HEK293 (cell line): ENCODE results near the gene PWWP2B.

Experiments
- CTCF ChIA-PET: fragments of 350-600 bp; formaldehyde crosslinking; extraction: SDS; loops from one replicate; lab custom pipeline; 2021; ENCODE audit warnings: antibody characterized with exemption; lab: Yijun Ruan, JAX
- POLR2A ChIA-PET: fragments of 300-600 bp; formaldehyde crosslinking; extraction: SDS; loops from one replicate; lab custom pipeline; 2020; ENCODE audit warnings: antibody characterized with exemption, inconsistent platforms; lab: Yijun Ruan, JAX
- H3K27ac ChIP-seq: fragments of 200-500 bp; sonication (Bioruptor generic); 2 replicates; pipeline ENCODE4 v1.5.1; 2014; ENCODE audit warnings: low read depth, low read length, control low read depth, inconsistent platforms; ENCODE audit errors: extremely low read depth
- H3K36me3 ChIP-seq, 2 experiments: fragments of 200-500 bp in 1 of 2; sonication (Bioruptor generic) in 1 of 2; 1 replicate in 1 of 2; 2 replicates in 1 of 2; pipeline ENCODE4 v1.5.1; 2014 to 2017; ENCODE audit warnings: inconsistent platforms in 2 of 2, low read length in 2 of 2; ENCODE audit not compliant: control insufficient read depth in 2 of 2, insufficient read depth in 1 of 2
- H3K4me1 ChIP-seq: fragments of 200-500 bp; sonication (Bioruptor generic); 2 replicates; pipeline ENCODE4 v1.5.1; 2014; ENCODE audit warnings: mild to moderate bottlenecking, low read length, inconsistent platforms; ENCODE audit not compliant: control insufficient read depth, insufficient read depth
- H3K4me3 ChIP-seq: 2 replicates; pipeline ENCODE4 v1.5.1; 2011; ENCODE audit warnings: low read depth, mild to moderate bottlenecking, control low read depth, low read length, moderate library complexity
- H3K9me3 ChIP-seq: fragments of 200-500 bp; sonication (Bioruptor generic); 2 replicates; pipeline ENCODE4 v1.5.1; 2014; ENCODE audit warnings: low read depth, low read length, inconsistent platforms; ENCODE audit not compliant: control insufficient read depth, insufficient read depth
- FEZF1 ChIP-seq: fragments of 450-650 bp; formaldehyde crosslinking; IDR thresholded peaks from 2 replicates; pipeline ENCODE4 v1.5.1; 2016; ENCODE audit warnings: missing biosample characterization, missing genetic modification characterization
- GLI2 ChIP-seq: fragments of 450-650 bp; formaldehyde crosslinking; IDR thresholded peaks from 2 replicates; pipeline ENCODE4; 2017; ENCODE audit warnings: missing biosample characterization, missing genetic modification characterization, low read depth, borderline replicate concordance
- GLIS1 ChIP-seq: fragments of 450-650 bp; formaldehyde crosslinking; IDR thresholded peaks from 2 replicates; pipeline ENCODE4 v1.5.1; 2016; ENCODE audit warnings: missing biosample characterization, missing genetic modification characterization
- KLF16 ChIP-seq: fragments of 450-650 bp; formaldehyde crosslinking; IDR thresholded peaks from 2 replicates; pipeline ENCODE4 v1.5.1; 2017; ENCODE audit warnings: missing biosample characterization, missing genetic modification characterization
- PRDM1 ChIP-seq: fragments of 450-650 bp; formaldehyde crosslinking; IDR thresholded peaks from 2 replicates; pipeline ENCODE4; 2016; ENCODE audit warnings: missing biosample characterization, missing genetic modification characterization
- PRDM10 ChIP-seq: fragments of 450-650 bp; formaldehyde crosslinking; IDR thresholded peaks from 2 replicates; pipeline ENCODE4 v1.5.1; 2016; ENCODE audit warnings: missing biosample characterization, missing genetic modification characterization
- YY2 ChIP-seq: fragments of 450-650 bp; formaldehyde crosslinking; IDR thresholded peaks from 2 replicates; pipeline ENCODE4 v1.5.1; 2016; ENCODE audit warnings: missing biosample characterization, missing genetic modification characterization
- ZFP3 ChIP-seq: fragments of 450-650 bp; formaldehyde crosslinking; IDR thresholded peaks from 2 replicates; pipeline ENCODE4 v1.5.1; 2016; ENCODE audit warnings: low read depth, missing biosample characterization, missing genetic modification characterization
- ZNF114 ChIP-seq: fragments of 450-650 bp; formaldehyde crosslinking; IDR thresholded peaks from 2 replicates; pipeline ENCODE4 v1.5.0; 2017; ENCODE audit warnings: missing biosample characterization, missing genetic modification characterization
- ZNF138 ChIP-seq: fragments of 450-650 bp; formaldehyde crosslinking; IDR thresholded peaks from 2 replicates; pipeline ENCODE4 v1.5.1; 2016; ENCODE audit warnings: missing biosample characterization, missing genetic modification characterization, borderline replicate concordance
- ZNF155 ChIP-seq: fragments of 450-650 bp; formaldehyde crosslinking; IDR thresholded peaks from 2 replicates; pipeline ENCODE4 v1.5.1; 2016; ENCODE audit warnings: missing biosample characterization, missing genetic modification characterization
- ZNF175 ChIP-seq: fragments of 450-650 bp; formaldehyde crosslinking; IDR thresholded peaks from 2 replicates; pipeline ENCODE4 v1.5.1; 2016; ENCODE audit warnings: missing biosample characterization, missing genetic modification characterization
- ZNF221 ChIP-seq: fragments of 450-650 bp; formaldehyde crosslinking; IDR thresholded peaks from 2 replicates; pipeline ENCODE4 v1.5.1; 2017; ENCODE audit warnings: missing biosample characterization, missing genetic modification characterization, borderline replicate concordance
- ZNF354C ChIP-seq: fragments of 450-650 bp; formaldehyde crosslinking; IDR thresholded peaks from 2 replicates; pipeline ENCODE4 v1.5.1; 2016; ENCODE audit warnings: missing biosample characterization, missing genetic modification characterization, low read depth, borderline replicate concordance
- ZNF514 ChIP-seq: fragments of 450-650 bp; formaldehyde crosslinking; IDR thresholded peaks from 2 replicates; pipeline ENCODE4 v1.5.1; 2016; ENCODE audit warnings: missing biosample characterization, missing genetic modification characterization
- ZNF548 ChIP-seq: fragments of 450-650 bp; formaldehyde crosslinking; IDR thresholded peaks from 2 replicates; pipeline ENCODE4 v1.5.1; 2016; ENCODE audit warnings: missing biosample characterization, missing genetic modification characterization
- ZNF610 ChIP-seq: fragments of 450-650 bp; formaldehyde crosslinking; IDR thresholded peaks from 2 replicates; pipeline ENCODE4 v1.5.1; 2016; ENCODE audit warnings: missing biosample characterization, missing genetic modification characterization, borderline replicate concordance
- ZNF621 ChIP-seq: fragments of 450-650 bp; formaldehyde crosslinking; IDR thresholded peaks from 2 replicates; pipeline ENCODE4 v1.5.1; 2017; ENCODE audit warnings: missing biosample characterization, missing genetic modification characterization
- ZNF660 ChIP-seq: fragments of 450-650 bp; IDR thresholded peaks from 2 replicates; pipeline ENCODE4 v1.5.1; 2018; ENCODE audit warnings: missing biosample characterization, mild to moderate bottlenecking, missing genetic modification characterization
- ZNF707 ChIP-seq: fragments of 450-650 bp; formaldehyde crosslinking; IDR thresholded peaks from 2 replicates; pipeline ENCODE4 v1.5.1; 2016; ENCODE audit warnings: missing biosample characterization, missing genetic modification characterization
- ZNF747 ChIP-seq: fragments of 450-650 bp; formaldehyde crosslinking; IDR thresholded peaks from 2 replicates; pipeline ENCODE4 v1.5.1; 2016; ENCODE audit warnings: missing biosample characterization, missing genetic modification characterization
- ZXDB ChIP-seq: fragments of 450-650 bp; formaldehyde crosslinking; IDR thresholded peaks from 2 replicates; pipeline ENCODE4 v1.5.1; 2016; ENCODE audit warnings: missing biosample characterization, missing genetic modification characterization

Gene PWWP2B

GRCh38 chr10:132350946-132351345 is 46.1 kb upstream of the PWWP2B start:
- ChIA-PET CTCF (interaction anchor here (1.2 to 2.6 kb wide), 2 partner anchors 111 to 127 kb away, joined by 3 to 12 read pairs; no protein-coding TSS in a partner anchor), POLR2A (no interaction called here)
- Histone ChIP-seq H3K9me3 (no peaks in the 10 kb centered on the region), H3K27ac (no peak overlapping the region), H3K36me3 (no peaks in the 10 kb centered on the region), H3K4me3 (no peak overlapping the region), H3K4me1 (no peaks in the 10 kb centered on the region)
- TF ChIP-seq ZXDB: no peak
- TF ChIP-seq ZNF114: no peak
- TF ChIP-seq ZNF138 (tag by site-specific recombination): no peak
- TF ChIP-seq ZNF610 (tag by site-specific recombination): no peak
- no peak for TF ChIP-seq ZNF660 (tag by site-specific recombination)
- no peak for TF ChIP-seq ZNF707 (tag by site-specific recombination)
- no peak for TF ChIP-seq ZNF514 (tag by site-specific recombination)

GRCh38 chr10:132351611-132352010 is 45.4 kb upstream of the PWWP2B start:
- Histone ChIP-seq H3K9me3 (no peaks in the 10 kb centered on the region), H3K27ac (no peak overlapping the region), H3K4me3 (no peak overlapping the region), H3K4me1 (no peaks in the 10 kb centered on the region)
- CTCF ChIA-PET: interaction anchor here (2.6 kb wide), 1 partner anchor 128 kb away, joined by 12 read pairs; no protein-coding TSS in a partner anchor
- TF ChIP-seq ZNF354C (tag by site-specific recombination) (no peak), PRDM10 (tag by site-specific recombination) (no peak), ZNF155 (tag by site-specific recombination) (no peak), ZNF221 (tag by site-specific recombination) (no peak), YY2 (tag by site-specific recombination) (no peak), ZNF175 (tag by site-specific recombination) (no peak), ZNF621 (tag by site-specific recombination) (no peak), GLIS1 (tag by site-specific recombination) (no peak), ZNF747 (tag by site-specific recombination) (no peak), FEZF1 (tag by site-specific recombination) (no peak), GLI2 (tag by site-specific recombination) (no peak), KLF16 (no peak), PRDM1 (tag by site-specific recombination) (no peak), ZFP3 (tag by site-specific recombination) (no peak), ZNF548 (tag by site-specific recombination) (no peak)
- TF ChIP-seq, all 188 proteins: peak for 0
- POLR2A ChIA-PET: no interaction called here
- no peaks in the 10 kb centered on the region for H3K36me3 ChIP-seq
